Measurements from ENCODE around the gene ZNF708.

Gene ZNF708

DNA sequence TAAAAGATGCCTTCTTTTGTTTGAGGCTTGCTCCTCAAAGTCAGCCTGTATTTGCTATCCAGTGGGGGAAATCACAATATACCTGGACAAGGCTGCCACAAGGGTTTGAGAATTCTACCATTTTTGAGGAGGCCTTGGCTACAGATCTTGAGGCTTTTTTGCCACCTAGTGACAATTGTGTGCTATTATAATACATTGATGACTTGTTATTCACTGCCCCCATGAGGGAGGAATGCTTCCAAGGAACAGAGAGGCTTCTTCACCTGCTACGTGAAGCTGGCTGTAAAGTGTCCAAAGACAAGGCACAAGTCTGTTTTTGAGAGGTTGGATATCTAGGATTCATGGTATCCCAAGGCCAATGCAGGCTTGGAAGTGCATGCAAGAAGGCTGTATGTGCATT lies 72.5 kb downstream of the ZNF708 start:
- TF ChIP-seq, protein P1, sequence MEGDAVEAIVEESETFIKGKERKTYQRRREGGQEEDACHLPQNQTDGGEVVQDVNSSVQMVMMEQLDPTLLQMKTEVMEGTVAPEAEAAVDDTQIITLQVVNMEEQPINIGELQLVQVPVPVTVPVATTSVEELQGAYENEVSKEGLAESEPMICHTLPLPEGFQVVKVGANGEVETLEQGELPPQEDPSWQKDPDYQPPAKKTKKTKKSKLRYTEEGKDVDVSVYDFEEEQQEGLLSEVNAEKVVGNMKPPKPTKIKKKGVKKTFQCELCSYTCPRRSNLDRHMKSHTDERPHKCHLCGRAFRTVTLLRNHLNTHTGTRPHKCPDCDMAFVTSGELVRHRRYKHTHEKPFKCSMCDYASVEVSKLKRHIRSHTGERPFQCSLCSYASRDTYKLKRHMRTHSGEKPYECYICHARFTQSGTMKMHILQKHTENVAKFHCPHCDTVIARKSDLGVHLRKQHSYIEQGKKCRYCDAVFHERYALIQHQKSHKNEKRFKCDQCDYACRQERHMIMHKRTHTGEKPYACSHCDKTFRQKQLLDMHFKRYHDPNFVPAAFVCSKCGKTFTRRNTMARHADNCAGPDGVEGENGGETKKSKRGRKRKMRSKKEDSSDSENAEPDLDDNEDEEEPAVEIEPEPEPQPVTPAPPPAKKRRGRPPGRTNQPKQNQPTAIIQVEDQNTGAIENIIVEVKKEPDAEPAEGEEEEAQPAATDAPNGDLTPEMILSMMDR (IDR thresholded peaks at IDR 0.05; ENCODE audit: low read length, missing control alignments): peak; percentile 12
- peak; percentile 21 for DNase-seq (ENCODE audit: low read depth)
- H3K4me3 ChIP-seq (replicated peaks; ENCODE audit: low read depth, low read length): no peak overlapping the region
